ENCODE measurements around the gene ACOT9. TPM values are rescaled to one million over a fixed set of nuclear protein-coding genes. Genes with fewer than 3 reads are reported as not detected.

ACOT9 gene
- total and polyA plus RNA-seq, 4 donors: 30.5 to 46.7 (median 45.1) TPM

GRCh38 chrX:23782863-23783588 lies 40.0 kb upstream of the ACOT9 start, which contains the start of gene SAT1:
SAT1 (plus strand) TSS chrX:23783173; CDS start chrX:23783352, 179 bp downstream.
- no peaks in the 10 kb centered on the region for H3K4me1 ChIP-seq (ENCODE audit: control insufficient read depth in 5 of 5, insufficient read depth in 5 of 5, low read length in 5 of 5)
- H3K9ac ChIP-seq (ENCODE audit: insufficient read depth in 1 of 2, low read length in 2 of 2): peak within 1 kb of the TSS; percentile 55 to 96
- DNase-seq (peak; percentile 96), ATAC-seq (ENCODE audit: insufficient read depth, low FRiP score) (peak; percentile 89)
- peak; percentile 31 for TF ChIP-seq CTCF (IDR thresholded peaks at IDR 0.05; ENCODE audit: control extremely low read depth, extremely low read depth)
- peak within 1 kb of the TSS; percentile 97 to 98 for H3K27ac ChIP-seq (ENCODE audit: low read depth in 1 of 2, low read length in 1 of 2)
- 0 to 26% methylated on average over 28 to 58 of the region's 58 CpGs for WGBS, 2 donors
- peak within 1 kb of the TSS; percentile 71 for H3K4me3 ChIP-seq
- H3K36me3 ChIP-seq (ENCODE audit: control insufficient read depth in 4 of 4, insufficient read depth in 4 of 4, low read length in 4 of 4): peaks cover 0 to 11% (median 5%) of the 10 kb centered on the region in 4 donors
- H3K9me3 ChIP-seq (ENCODE audit: control insufficient read depth in 4 of 4, insufficient read depth in 3 of 4, low read length in 3 of 4): no peaks in the 10 kb centered on the region
- H3K27me3 ChIP-seq (ENCODE audit: control insufficient read depth in 3 of 3, insufficient read depth in 3 of 3, low read length in 2 of 3): peaks cover 0 to 3% (median 0%) of the 10 kb centered on the region in 3 donors

DNA sequence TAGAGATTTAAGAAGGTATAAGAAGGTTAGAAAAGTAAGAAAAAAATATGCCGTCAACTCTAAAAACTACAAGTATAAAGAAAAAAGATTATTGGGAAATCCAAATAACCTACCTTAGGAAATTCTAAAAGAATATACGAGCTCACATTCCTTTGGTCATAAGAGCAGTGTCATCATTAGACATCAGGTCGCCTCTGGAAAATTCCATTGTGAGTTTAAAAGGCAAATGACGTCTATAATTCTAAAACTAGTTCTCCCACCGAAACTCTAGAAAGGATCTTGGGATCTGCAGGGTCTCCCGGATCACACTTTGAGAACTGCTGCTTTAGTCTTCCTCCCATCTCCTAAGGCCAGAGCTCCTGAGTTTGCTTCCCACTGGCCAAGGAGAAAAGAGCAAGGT lies 39.4 kb upstream of the ACOT9 start:
- Histone ChIP-seq H3K9me3 (ENCODE audit: control insufficient read depth in 4 of 4, insufficient read depth in 3 of 4, low read length in 3 of 4) (no peaks in the 10 kb centered on the region), H3K27ac (ENCODE audit: low read depth in 1 of 2, low read length in 1 of 2) (peak overlapping the region; percentile 3 to 63), H3K36me3 (ENCODE audit: control insufficient read depth in 4 of 4, insufficient read depth in 4 of 4, low read length in 4 of 4) (peaks cover 0 to 11% (median 5%) of the 10 kb centered on the region in 4 donors), H3K4me1 (ENCODE audit: control insufficient read depth in 5 of 5, insufficient read depth in 5 of 5, low read length in 5 of 5) (no peaks in the 10 kb centered on the region), H3K27me3 (ENCODE audit: control insufficient read depth in 3 of 3, insufficient read depth in 3 of 3, low read length in 2 of 3) (peaks cover 0 to 3% (median 0%) of the 10 kb centered on the region in 3 donors), H3K4me3 (no peak overlapping the region), H3K9ac (ENCODE audit: insufficient read depth in 1 of 2, low read length in 2 of 2) (no peak overlapping the region)
- no peak for DNase-seq
- WGBS, 2 donors: 31 to 50% methylated on average over 6 of the region's 6 CpGs
- no peak for TF ChIP-seq CTCF (IDR thresholded peaks at IDR 0.05; ENCODE audit: control extremely low read depth, extremely low read depth)
- no peak for ATAC-seq (ENCODE audit: insufficient read depth, low FRiP score)

GRCh38 chrX:23779025-23779424 lies 35.9 kb upstream of the ACOT9 start:
- Histone ChIP-seq H3K9me3 (ENCODE audit: control insufficient read depth in 4 of 4, insufficient read depth in 3 of 4, low read length in 3 of 4) (no peaks in the 10 kb centered on the region), H3K27me3 (ENCODE audit: control insufficient read depth in 3 of 3, insufficient read depth in 3 of 3, low read length in 2 of 3) (no peaks in the 10 kb centered on the region), H3K4me3 (no peak overlapping the region), H3K4me1 (ENCODE audit: control insufficient read depth in 5 of 5, insufficient read depth in 5 of 5, low read length in 5 of 5) (no peaks in the 10 kb centered on the region), H3K9ac (ENCODE audit: insufficient read depth in 1 of 2, low read length in 2 of 2) (no peak overlapping the region), H3K36me3 (ENCODE audit: control insufficient read depth in 4 of 4, insufficient read depth in 4 of 4, low read length in 4 of 4) (peaks cover 0 to 5% (median 0%) of the 10 kb centered on the region in 4 donors), H3K27ac (ENCODE audit: low read depth in 1 of 2, low read length in 1 of 2) (no peak overlapping the region)
- DNase-seq (no peak), ATAC-seq (ENCODE audit: insufficient read depth, low FRiP score) (no peak)
- TF ChIP-seq CTCF (IDR thresholded peaks at IDR 0.05; ENCODE audit: control extremely low read depth, extremely low read depth): no peak
- 75 to 83% methylated on average over 4 of the region's 4 CpGs for WGBS, 2 donors

All from lung (tissue), 12 donors.